ENCODE results near the gene CASP14. TPM values are rescaled to one million over a fixed set of nuclear protein-coding genes. Genes with fewer than 3 reads are reported as not detected.

Gene CASP14
- total RNA-seq, 1 experiment from 2014 or later, result not detected

- Histone ChIP-seq H3K36me3 (ENCODE audit: control insufficient read depth in 1 of 2, insufficient read depth in 2 of 2, low read length in 2 of 2) (no peaks in the 10 kb centered on the region), H3K79me2 (ENCODE audit: insufficient read depth, low read length) (no peaks in the 10 kb centered on the region), H3K27me3 (ENCODE audit: insufficient read depth, low read length) (no peaks in the 10 kb centered on the region), H3K27ac (ENCODE audit: low read depth, low read length) (no peak overlapping the region), H3K4me2 (ENCODE audit: low read length) (no peak overlapping the region), H3K4me1 (ENCODE audit: control insufficient read depth in 1 of 2, insufficient read depth in 2 of 2, low read length in 2 of 2) (peaks cover 7 to 20% of the 10 kb centered on the region in 2 experiments; a peak in 3 of 4 replicates), H3K9me2 (ENCODE audit: insufficient read depth) (no peaks in the 10 kb centered on the region), H3K9ac (ENCODE audit: low read length) (no peak overlapping the region), H3K4me3 (replicated peaks in 1 of 2; ENCODE audit: low read depth in 1 of 2, low read length in 2 of 2) (no peak overlapping the region), H3K9me3 (ENCODE audit: control insufficient read depth in 1 of 2, insufficient read depth in 1 of 2, low read depth in 1 of 2, low read length in 2 of 2) (peaks cover 5 to 12% of the 10 kb centered on the region in 2 experiments; a peak in 2 of 4 replicates), H4K20me1 (ENCODE audit: insufficient read depth) (no peaks in the 10 kb centered on the region), H2AFZ (ENCODE audit: low read depth, low read length, poor library complexity, severe bottlenecking) (no peak overlapping the region)
- RAD21 ChIA-PET (ENCODE audit: low non-redundant PET in 1 of 2, low total read pairs in 2 of 2, uncharacterized antibody in 2 of 2, unreplicated experiment in 2 of 2), result no interaction called here
- intact Hi-C loops (cut with micrococcal nuclease), result no loop called here
- ATAC-seq (no peak), DNase-seq (ENCODE audit: low read depth, low spot score) (no peak)
- CTCF ChIA-PET, result interaction anchor here (0.7 kb wide), 1 partner anchor 16 kb away, joined by 3 read pairs; no protein-coding TSS in a partner anchor
- TF ChIP-seq ZFX (IDR thresholded peaks at IDR 0.05), result no peak
- no peak for TF ChIP-seq SIN3A (IDR thresholded peaks at IDR 0.05; ENCODE audit: low read depth)
- TF ChIP-seq SP1 (IDR thresholded peaks at IDR 0.05; ENCODE audit: low read depth), result no peak
- TF ChIP-seq EZH2phosphoT487 (IDR thresholded peaks at IDR 0.05; ENCODE audit: borderline replicate concordance), result no peak
- TF ChIP-seq ELF1 (IDR thresholded peaks at IDR 0.05; ENCODE audit: borderline replicate concordance, low read depth), result no peak
- no peak for TF ChIP-seq CBX3 (IDR thresholded peaks at IDR 0.05; ENCODE audit: low read depth)
- TF ChIP-seq POLR2AphosphoS5 (IDR thresholded peaks at IDR 0.05; ENCODE audit: low read depth, low read length), result no peak
- no peak for TF ChIP-seq POLR2A (IDR thresholded peaks at IDR 0.05; ENCODE audit: borderline replicate concordance, extremely low read depth, insufficient read depth, insufficient read length)
- POLR2A ChIA-PET, result no interaction called here
- BruUV-seq (replicated peaks), result no TSS peak
Measured at GRCh38 chr19:15105044-15105443, 55.8 kb downstream of the CASP14 start.

- H3K27ac ChIP-seq (ENCODE audit: low read depth, low read length), result peak within 1 kb of the TSS; percentile 45; the same call in 1 of the 2 replicates
- H3K9me3 ChIP-seq (ENCODE audit: control insufficient read depth in 1 of 2, insufficient read depth in 1 of 2, low read depth in 1 of 2, low read length in 2 of 2), result peaks cover 5 to 7% of the 10 kb centered on the region in 2 experiments; a peak in 2 of 4 replicates
- no peaks in the 10 kb centered on the region for H4K20me1 ChIP-seq (ENCODE audit: insufficient read depth)
- ChIA-PET CTCF (interaction anchor here (0.7 kb wide), 1 partner anchor 16 kb away, joined by 4 read pairs; no protein-coding TSS in a partner anchor), RAD21 (ENCODE audit: low non-redundant PET in 1 of 2, low total read pairs in 2 of 2, uncharacterized antibody in 2 of 2, unreplicated experiment in 2 of 2) (no interaction called here), POLR2A (interaction anchor here (1.2 kb wide), 1 partner anchor 19 kb away, joined by 3 read pairs; no protein-coding TSS in a partner anchor)
- BruUV-seq (replicated peaks), result no TSS peak
- DNase-seq (ENCODE audit: low read depth, low spot score) (no peak), ATAC-seq (peak; percentile 73)
- H3K9me2 ChIP-seq (ENCODE audit: insufficient read depth), result no peaks in the 10 kb centered on the region
- intact Hi-C loops (cut with micrococcal nuclease), result no loop called here
- no peaks in the 10 kb centered on the region for H3K79me2 ChIP-seq (ENCODE audit: insufficient read depth, low read length)
- peak within 1 kb of the TSS; percentile 87 for H3K4me2 ChIP-seq (ENCODE audit: low read length)
- H3K4me1 ChIP-seq (ENCODE audit: control insufficient read depth in 1 of 2, insufficient read depth in 2 of 2, low read length in 2 of 2), result peaks cover 7 to 20% of the 10 kb centered on the region in 2 experiments; a peak in 3 of 4 replicates
- peak within 1 kb of the TSS; percentile 72 for H3K9ac ChIP-seq (ENCODE audit: low read length)
- peak within 1 kb of the TSS; percentile 23 for H2AFZ ChIP-seq (ENCODE audit: low read depth, low read length, poor library complexity, severe bottlenecking)
- H3K36me3 ChIP-seq (ENCODE audit: control insufficient read depth in 1 of 2, insufficient read depth in 2 of 2, low read length in 2 of 2), result no peaks in the 10 kb centered on the region
- no peaks in the 10 kb centered on the region for H3K27me3 ChIP-seq (ENCODE audit: insufficient read depth, low read length)
- TF ChIP-seq SP1 (IDR thresholded peaks at IDR 0.05; ENCODE audit: low read depth) (no peak), POLR2A (IDR thresholded peaks at IDR 0.05; ENCODE audit: borderline replicate concordance, extremely low read depth, insufficient read depth, insufficient read length) (no peak), REST (IDR thresholded peaks at IDR 0.05; ENCODE audit: low read depth) (no peak), ZFX (IDR thresholded peaks at IDR 0.05) (peak; percentile 63), SRF (IDR thresholded peaks at IDR 0.05; ENCODE audit: low read depth) (no peak)
- H3K4me3 ChIP-seq (replicated peaks in 1 of 2; ENCODE audit: low read depth in 1 of 2, low read length in 2 of 2), result peak within 1 kb of the TSS; percentile 58 to 66
Measured at GRCh38 chr19:15107061-15108010, 58.1 kb downstream of the CASP14 start, which contains the start of gene SYDE1. Gene SYDE1, plus strand, starts transcription at chr19:15107401. Its CDS starts 33 bp downstream, at chr19:15107434.
